Measurements from ENCODE around the gene IL16. TPM values are rescaled to one million over a fixed set of nuclear protein-coding genes. Genes with fewer than 3 reads are reported as not detected.
A peak's percentile ranks its signal among the peaks of the same experiment; 100 is the strongest.

Gene IL16
- total and polyA plus RNA-seq, 2 experiments from 2014 or later = not detected

DNA sequence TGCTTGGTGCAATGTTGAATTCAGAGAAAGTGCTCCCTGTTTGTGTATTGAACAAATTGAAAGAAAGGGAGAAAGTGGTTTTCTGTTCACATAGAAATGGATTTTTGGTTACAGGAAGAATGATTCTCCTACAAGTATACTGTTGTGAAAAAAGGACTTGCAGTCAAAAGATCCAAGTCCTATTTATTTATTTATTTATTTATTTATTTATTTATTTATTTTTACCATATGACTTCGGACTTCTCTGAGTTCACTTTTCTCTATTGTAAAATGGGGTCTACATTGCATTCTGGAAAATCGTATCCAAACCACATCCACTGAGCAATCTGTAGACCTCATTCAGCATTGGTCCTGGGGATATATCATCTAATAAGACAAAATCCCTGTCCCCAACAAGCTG, 81.2 kb downstream of the IL16 start:
- Histone ChIP-seq H3K27me3 (no peaks in the 10 kb centered on the region), H3K4me3 (no peak overlapping the region), H3K27ac (no peak overlapping the region), H3K4me1 (ENCODE audit: low read depth) (no peaks in the 10 kb centered on the region), H3K36me3 (no peaks in the 10 kb centered on the region), H3K9me3 (ENCODE audit: low read depth) (no peaks in the 10 kb centered on the region)
- DNase-seq (ENCODE audit: low read depth in 1 of 2, low spot score in 1 of 2) = no peak
- no peak for TF ChIP-seq CTCF (IDR thresholded peaks at IDR 0.05; ENCODE audit: low read depth, low read length)

- H3K27ac ChIP-seq = no peak overlapping the region
- no peaks in the 10 kb centered on the region for H3K4me1 ChIP-seq (ENCODE audit: low read depth)
- no peak overlapping the region for H3K4me3 ChIP-seq
- no peaks in the 10 kb centered on the region for H3K27me3 ChIP-seq
- no peak for TF ChIP-seq CTCF (IDR thresholded peaks at IDR 0.05; ENCODE audit: low read depth, low read length)
- H3K9me3 ChIP-seq (ENCODE audit: low read depth) = no peaks in the 10 kb centered on the region
- DNase-seq (ENCODE audit: low read depth in 1 of 2, low spot score in 1 of 2) = no peak
- no peaks in the 10 kb centered on the region for H3K36me3 ChIP-seq
Measured at GRCh38 chr15:81278306-81279029, 81.8 kb downstream of the IL16 start.

GRCh38 chr15:81279621-81280485, 83.2 kb downstream of the IL16 start:
- no peaks in the 10 kb centered on the region for H3K4me1 ChIP-seq (ENCODE audit: low read depth)
- no peaks in the 10 kb centered on the region for H3K36me3 ChIP-seq
- no peak overlapping the region for H3K27ac ChIP-seq
- no peak overlapping the region for H3K4me3 ChIP-seq
- H3K9me3 ChIP-seq (ENCODE audit: low read depth) = no peaks in the 10 kb centered on the region
- no peak for TF ChIP-seq CTCF (IDR thresholded peaks at IDR 0.05; ENCODE audit: low read depth, low read length)
- peak in 1 of 2 donors; percentile 38 for DNase-seq (ENCODE audit: low read depth in 1 of 2, low spot score in 1 of 2)
- H3K27me3 ChIP-seq = no peaks in the 10 kb centered on the region

DNA sequence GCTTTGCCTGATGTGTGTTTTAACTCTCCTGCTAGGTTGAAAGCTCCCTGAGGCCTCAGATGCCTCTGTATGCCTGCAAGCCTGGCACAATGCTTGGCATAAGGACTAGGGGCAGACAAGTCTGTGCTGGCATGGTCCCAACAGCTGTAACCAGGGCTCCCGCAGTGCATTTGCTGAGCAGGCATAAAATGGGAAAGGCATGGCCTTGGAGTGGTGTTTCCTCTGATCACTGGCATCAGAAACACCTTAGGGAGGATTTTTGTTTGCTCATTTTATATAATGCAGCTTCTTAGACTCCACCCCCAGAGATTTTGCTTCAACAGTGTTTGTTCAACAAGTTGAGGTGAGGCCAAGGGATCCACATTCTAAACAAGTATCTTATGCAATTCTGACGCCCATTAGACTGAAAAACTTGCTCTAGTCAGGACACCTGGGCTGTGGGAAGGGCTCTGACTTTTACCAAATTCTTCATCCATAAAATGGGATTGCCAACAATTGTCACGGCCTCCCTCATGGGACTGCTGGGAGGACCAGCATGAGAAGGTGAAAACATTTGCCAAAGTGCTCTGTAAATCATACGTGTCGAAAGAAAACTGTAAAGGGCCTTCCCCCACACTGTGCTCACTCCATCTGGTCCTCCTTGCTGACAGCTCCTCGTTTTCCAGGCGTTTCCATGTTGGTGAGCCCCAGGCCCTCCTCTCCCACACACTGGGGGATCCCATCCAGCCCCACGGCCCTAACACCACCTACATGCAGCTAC, 84.2 kb downstream of the IL16 start:
- DNase-seq (ENCODE audit: low read depth in 1 of 2, low spot score in 1 of 2) = no peak
- TF ChIP-seq CTCF (IDR thresholded peaks at IDR 0.05; ENCODE audit: low read depth, low read length) = no peak
- Histone ChIP-seq H3K4me3 (no peak overlapping the region), H3K27me3 (no peaks in the 10 kb centered on the region), H3K9me3 (ENCODE audit: low read depth) (no peaks in the 10 kb centered on the region), H3K4me1 (ENCODE audit: low read depth) (no peaks in the 10 kb centered on the region), H3K27ac (no peak overlapping the region), H3K36me3 (no peaks in the 10 kb centered on the region)

DNA sequence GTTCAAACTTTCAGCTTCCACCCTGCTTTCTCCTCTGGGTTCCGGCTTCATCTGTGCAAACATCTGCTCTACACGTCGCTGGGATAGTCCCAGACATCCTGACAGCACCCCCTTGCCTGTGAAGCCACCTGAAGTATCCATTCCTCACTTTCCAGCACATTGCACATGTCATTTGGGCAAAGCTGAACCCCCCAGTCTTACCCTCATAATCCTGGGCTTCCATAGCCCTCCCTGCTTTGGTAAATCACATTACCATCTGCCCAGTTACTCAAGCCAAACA, 84.7 kb downstream of the IL16 start:
- Histone ChIP-seq H3K27me3 (no peaks in the 10 kb centered on the region), H3K4me3 (no peak overlapping the region), H3K4me1 (ENCODE audit: low read depth) (no peaks in the 10 kb centered on the region), H3K9me3 (ENCODE audit: low read depth) (no peaks in the 10 kb centered on the region), H3K27ac (no peak overlapping the region), H3K36me3 (no peaks in the 10 kb centered on the region)
- DNase-seq (ENCODE audit: low read depth in 1 of 2, low spot score in 1 of 2) = no peak
- TF ChIP-seq CTCF (IDR thresholded peaks at IDR 0.05; ENCODE audit: low read depth, low read length) = no peak

Measured in cardiac muscle cell (in vitro differentiated cells and primary cell).